C1 segment of cervical spinal cord (tissue), 14 donors: ENCODE data around the gene KLHL41.
"Not testable (repeated sequence)": the region's sequence is repeated elsewhere in the genome, so short reads cannot be mapped to it uniquely, and the experiment has no call there.

Source experiments
- DNase-seq, 14 donors: peaks; one replicate each; lab custom pipeline; 2025; lab: John Stamatoyannopoulos, UW

KLHL41 gene

GRCh38 chr2:169509955-169510354 lies 453 bp downstream of the KLHL41 start:
- no peak for DNase-seq

GRCh38 chr2:169510496-169510895 lies 994 bp downstream of the KLHL41 start:
- DNase-seq = no peak

GRCh38 chr2:169511818-169512217 lies 2.3 kb downstream of the KLHL41 start:
- DNase-seq = no peak

- DNase-seq = no peak
Observed at GRCh38 chr2:169512525-169512924, 3.0 kb downstream of the KLHL41 start.

- DNase-seq = no peak
Observed at GRCh38 chr2:169513094-169513493, 3.6 kb downstream of the KLHL41 start.

GRCh38 chr2:169513926-169514325 lies 4.4 kb downstream of the KLHL41 start:
- no peak for DNase-seq

- not testable (repeated sequence) for DNase-seq
Observed at GRCh38 chr2:169514758-169515157, 5.3 kb downstream of the KLHL41 start.

- not testable (repeated sequence) for DNase-seq
Observed at GRCh38 chr2:169516488-169516995, 7.0 kb downstream of the KLHL41 start.

- DNase-seq = no peak
Observed at GRCh38 chr2:169520896-169521295, 11.4 kb downstream of the KLHL41 start.

- no peak for DNase-seq
Observed at GRCh38 chr2:169523681-169524080, 14.2 kb downstream of the KLHL41 start.

GRCh38 chr2:169525434-169525833 lies 15.9 kb downstream of the KLHL41 start:
- DNase-seq = no peak

- DNase-seq = no peak
Observed at GRCh38 chr2:169526451-169526850, 16.9 kb downstream of the KLHL41 start.

- DNase-seq = peak in 6 of 14 donors; percentile 0 to 28 (median 16)
Observed at GRCh38 chr2:169528271-169528701, 18.8 kb downstream of the KLHL41 start.

GRCh38 chr2:169539460-169539859 lies 30.0 kb downstream of the KLHL41 start:
- not testable (repeated sequence) for DNase-seq

- DNase-seq = no peak
Observed at GRCh38 chr2:169540146-169540545, 30.6 kb downstream of the KLHL41 start.

- no peak for DNase-seq
Observed at GRCh38 chr2:169542433-169542832, 32.9 kb downstream of the KLHL41 start.

GRCh38 chr2:169546756-169547155 lies 37.3 kb downstream of the KLHL41 start:
- DNase-seq = no peak

- no peak for DNase-seq
Observed at GRCh38 chr2:169561364-169561763, 51.9 kb downstream of the KLHL41 start.

- not testable (repeated sequence) for DNase-seq
Observed at GRCh38 chr2:169562084-169562483, 52.6 kb downstream of the KLHL41 start.

GRCh38 chr2:169562519-169562918 lies 53.0 kb downstream of the KLHL41 start:
- no peak for DNase-seq

GRCh38 chr2:169565686-169566085 lies 56.2 kb downstream of the KLHL41 start:
- DNase-seq = no peak

GRCh38 chr2:169569948-169570347 lies 60.4 kb downstream of the KLHL41 start:
- DNase-seq = no peak

- DNase-seq = not testable (repeated sequence)
Observed at GRCh38 chr2:169570752-169571151, 61.2 kb downstream of the KLHL41 start.

- DNase-seq = no peak
Observed at GRCh38 chr2:169571571-169571970, 62.1 kb downstream of the KLHL41 start.
